ENCODE results near the gene SLMAP. TPM values are rescaled to one million over a fixed set of nuclear protein-coding genes. Genes with fewer than 3 reads are reported as not detected.

The SLMAP gene
- total and polyA plus RNA-seq, 2 donors = 25.8 to 36.3 TPM

- Histone ChIP-seq H3K4me1 (ENCODE audit: control insufficient read depth in 2 of 2, insufficient read depth in 2 of 2, low read length in 2 of 2) (peaks cover 7 to 11% of the 10 kb centered on the region in 2 donors), H3K9me3 (ENCODE audit: control insufficient read depth in 2 of 2, insufficient read depth in 1 of 2, low read length in 1 of 2) (peaks cover 0 to 9% of the 10 kb centered on the region in 2 donors), H3K36me3 (ENCODE audit: control insufficient read depth in 2 of 2, insufficient read depth in 2 of 2, low read length in 1 of 2) (peaks cover 0 to 5% of the 10 kb centered on the region in 2 donors), H3K4me3 (ENCODE audit: low read length in 2 of 2) (no peak overlapping the region), H3K27ac (ENCODE audit: low read depth in 1 of 2, low read length in 1 of 2) (no peak overlapping the region), H3K27me3 (ENCODE audit: control insufficient read depth in 2 of 2, insufficient read depth in 1 of 2, low read length in 1 of 2) (no peaks in the 10 kb centered on the region)
- no peak for DNase-seq (ENCODE audit: low read depth in 6 of 9, low spot score in 9 of 9)
- 97% methylated on average over 9 of the region's 9 CpGs for WGBS
Measured at GRCh38 chr3:57810471-57811137, 54.5 kb downstream of the SLMAP start.

GRCh38 chr3:57815036-57815435 is 58.9 kb downstream of the SLMAP start:
- peak overlapping the region; percentile 8 to 19 for H3K27ac ChIP-seq (ENCODE audit: low read depth in 1 of 2, low read length in 1 of 2)
- no peaks in the 10 kb centered on the region for H3K27me3 ChIP-seq (ENCODE audit: control insufficient read depth in 2 of 2, insufficient read depth in 1 of 2, low read length in 1 of 2)
- peaks cover 0 to 2% of the 10 kb centered on the region in 2 donors for H3K36me3 ChIP-seq (ENCODE audit: control insufficient read depth in 2 of 2, insufficient read depth in 2 of 2, low read length in 1 of 2)
- H3K9me3 ChIP-seq (ENCODE audit: control insufficient read depth in 2 of 2, insufficient read depth in 1 of 2, low read length in 1 of 2) = no peaks in the 10 kb centered on the region
- DNase-seq (ENCODE audit: low read depth in 6 of 9, low spot score in 9 of 9) = peak in 7 of 9 donors; percentile 11 to 58 (median 34)
- H3K4me1 ChIP-seq (ENCODE audit: control insufficient read depth in 2 of 2, insufficient read depth in 2 of 2, low read length in 2 of 2) = peaks cover 7% of the 10 kb centered on the region in 2 donors
- 52% methylated on average over 6 of the region's 6 CpGs for WGBS
- H3K4me3 ChIP-seq (ENCODE audit: low read length in 2 of 2) = no peak overlapping the region

DNA sequence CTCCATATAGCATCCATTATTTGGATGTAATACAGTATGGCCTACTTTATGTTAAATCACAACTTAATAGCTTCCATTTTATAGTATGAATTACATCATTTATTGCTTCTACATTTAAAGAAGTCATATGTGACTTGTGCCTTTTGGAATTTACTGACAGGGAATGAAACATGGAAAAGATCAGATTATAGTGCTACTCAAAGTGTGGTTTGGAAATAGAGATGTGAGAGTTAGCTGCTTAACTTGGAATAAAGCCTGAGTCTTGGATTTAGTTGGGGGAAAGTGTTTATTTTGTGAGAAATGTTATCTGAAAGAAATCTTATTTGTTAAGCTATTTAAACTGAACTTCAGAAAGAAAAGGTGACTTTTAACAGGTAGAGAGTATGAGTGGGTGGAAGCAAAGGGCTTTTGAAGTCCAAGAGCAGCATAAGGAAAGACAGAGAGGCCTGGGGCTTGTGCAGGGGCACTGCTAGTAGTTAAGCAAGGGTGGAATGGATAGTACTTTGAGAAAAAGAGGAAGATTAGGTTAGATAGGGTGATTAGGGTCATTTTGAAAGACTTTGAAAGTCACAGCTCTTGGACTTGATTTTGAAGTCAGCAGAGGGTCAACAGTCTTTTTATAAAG is 60.5 kb downstream of the SLMAP start:
- Histone ChIP-seq H3K27ac (ENCODE audit: low read depth in 1 of 2, low read length in 1 of 2) (no peak overlapping the region), H3K9me3 (ENCODE audit: control insufficient read depth in 2 of 2, insufficient read depth in 1 of 2, low read length in 1 of 2) (no peaks in the 10 kb centered on the region), H3K4me3 (ENCODE audit: low read length in 2 of 2) (no peak overlapping the region), H3K27me3 (ENCODE audit: control insufficient read depth in 2 of 2, insufficient read depth in 1 of 2, low read length in 1 of 2) (no peaks in the 10 kb centered on the region), H3K4me1 (ENCODE audit: control insufficient read depth in 2 of 2, insufficient read depth in 2 of 2, low read length in 2 of 2) (peaks cover 7% of the 10 kb centered on the region in 2 donors), H3K36me3 (ENCODE audit: control insufficient read depth in 2 of 2, insufficient read depth in 2 of 2, low read length in 1 of 2) (no peaks in the 10 kb centered on the region)
- no peak for DNase-seq (ENCODE audit: low read depth in 6 of 9, low spot score in 9 of 9)

GRCh38 chr3:57818772-57819171 is 62.7 kb downstream of the SLMAP start:
- Histone ChIP-seq H3K4me3 (ENCODE audit: low read length in 2 of 2) (no peak overlapping the region), H3K27me3 (ENCODE audit: control insufficient read depth in 2 of 2, insufficient read depth in 1 of 2, low read length in 1 of 2) (no peaks in the 10 kb centered on the region), H3K4me1 (ENCODE audit: control insufficient read depth in 2 of 2, insufficient read depth in 2 of 2, low read length in 2 of 2) (peaks cover 7% of the 10 kb centered on the region in 2 donors), H3K27ac (ENCODE audit: low read depth in 1 of 2, low read length in 1 of 2) (no peak overlapping the region), H3K36me3 (ENCODE audit: control insufficient read depth in 2 of 2, insufficient read depth in 2 of 2, low read length in 1 of 2) (no peaks in the 10 kb centered on the region), H3K9me3 (ENCODE audit: control insufficient read depth in 2 of 2, insufficient read depth in 1 of 2, low read length in 1 of 2) (no peaks in the 10 kb centered on the region)
- DNase-seq (ENCODE audit: low read depth in 6 of 9, low spot score in 9 of 9) = no peak

GRCh38 chr3:57820479-57820878 is 64.4 kb downstream of the SLMAP start:
- H3K36me3 ChIP-seq (ENCODE audit: control insufficient read depth in 2 of 2, insufficient read depth in 2 of 2, low read length in 1 of 2) = no peaks in the 10 kb centered on the region
- H3K9me3 ChIP-seq (ENCODE audit: control insufficient read depth in 2 of 2, insufficient read depth in 1 of 2, low read length in 1 of 2) = no peaks in the 10 kb centered on the region
- no peaks in the 10 kb centered on the region for H3K27me3 ChIP-seq (ENCODE audit: control insufficient read depth in 2 of 2, insufficient read depth in 1 of 2, low read length in 1 of 2)
- no peak for DNase-seq (ENCODE audit: low read depth in 6 of 9, low spot score in 9 of 9)
- WGBS = 98% methylated on average over 6 of the region's 6 CpGs
- H3K4me1 ChIP-seq (ENCODE audit: control insufficient read depth in 2 of 2, insufficient read depth in 2 of 2, low read length in 2 of 2) = peaks cover 0 to 2% of the 10 kb centered on the region in 2 donors
- H3K4me3 ChIP-seq (ENCODE audit: low read length in 2 of 2) = no peak overlapping the region
- H3K27ac ChIP-seq (ENCODE audit: low read depth in 1 of 2, low read length in 1 of 2) = no peak overlapping the region

DNA sequence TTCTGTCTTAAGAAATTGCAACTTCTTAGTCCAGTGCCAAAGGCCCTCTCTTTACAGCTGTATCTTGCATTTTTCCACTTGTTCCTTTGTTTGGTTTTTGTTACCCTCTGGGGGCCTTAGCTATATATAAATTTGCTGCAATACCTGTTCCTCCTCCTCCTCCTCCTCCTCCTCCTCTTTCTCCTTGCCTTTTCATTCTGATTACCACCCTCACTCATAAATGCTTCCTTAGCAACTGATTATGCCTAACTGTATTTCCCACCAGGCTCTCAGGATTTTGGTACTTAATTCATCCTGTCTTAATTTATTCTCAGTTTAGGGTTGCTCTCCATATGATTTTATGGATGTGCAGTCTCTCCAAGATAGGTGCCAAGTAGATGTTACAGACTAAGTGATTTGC is 65.7 kb downstream of the SLMAP start:
- H3K36me3 ChIP-seq (ENCODE audit: control insufficient read depth in 2 of 2, insufficient read depth in 2 of 2, low read length in 1 of 2) = no peaks in the 10 kb centered on the region
- H3K9me3 ChIP-seq (ENCODE audit: control insufficient read depth in 2 of 2, insufficient read depth in 1 of 2, low read length in 1 of 2) = no peaks in the 10 kb centered on the region
- H3K27me3 ChIP-seq (ENCODE audit: control insufficient read depth in 2 of 2, insufficient read depth in 1 of 2, low read length in 1 of 2) = no peaks in the 10 kb centered on the region
- H3K27ac ChIP-seq (ENCODE audit: low read depth in 1 of 2, low read length in 1 of 2) = no peak overlapping the region
- DNase-seq (ENCODE audit: low read depth in 6 of 9, low spot score in 9 of 9) = no peak
- no peak overlapping the region for H3K4me3 ChIP-seq (ENCODE audit: low read length in 2 of 2)
- peaks cover 0 to under 1% of the 10 kb centered on the region in 2 donors for H3K4me1 ChIP-seq (ENCODE audit: control insufficient read depth in 2 of 2, insufficient read depth in 2 of 2, low read length in 2 of 2)

DNA sequence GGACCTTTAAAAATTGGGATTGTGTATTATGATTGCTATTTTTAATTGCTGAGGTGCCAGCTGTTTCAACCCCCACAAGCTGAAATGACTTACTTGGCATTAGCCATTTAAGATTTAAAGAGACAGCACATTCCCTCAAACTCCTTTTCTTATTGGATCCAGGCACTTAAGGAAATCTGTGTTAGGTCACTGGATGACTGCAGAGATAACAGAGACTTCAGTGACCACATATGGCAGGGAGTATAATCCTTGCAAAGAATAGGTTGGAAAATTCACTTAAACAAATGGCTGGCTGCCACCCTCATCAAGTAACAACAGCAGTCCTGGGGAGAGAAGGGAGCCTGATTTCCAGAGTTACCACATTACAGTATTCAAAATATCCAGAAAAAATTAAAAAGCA is 66.6 kb downstream of the SLMAP start:
- Histone ChIP-seq H3K27ac (ENCODE audit: low read depth in 1 of 2, low read length in 1 of 2) (no peak overlapping the region), H3K4me1 (ENCODE audit: control insufficient read depth in 2 of 2, insufficient read depth in 2 of 2, low read length in 2 of 2) (no peaks in the 10 kb centered on the region), H3K36me3 (ENCODE audit: control insufficient read depth in 2 of 2, insufficient read depth in 2 of 2, low read length in 1 of 2) (no peaks in the 10 kb centered on the region), H3K9me3 (ENCODE audit: control insufficient read depth in 2 of 2, insufficient read depth in 1 of 2, low read length in 1 of 2) (no peaks in the 10 kb centered on the region), H3K27me3 (ENCODE audit: control insufficient read depth in 2 of 2, insufficient read depth in 1 of 2, low read length in 1 of 2) (no peaks in the 10 kb centered on the region), H3K4me3 (ENCODE audit: low read length in 2 of 2) (no peak overlapping the region)
- no peak for DNase-seq (ENCODE audit: low read depth in 6 of 9, low spot score in 9 of 9)

- H3K27me3 ChIP-seq (ENCODE audit: control insufficient read depth in 2 of 2, insufficient read depth in 1 of 2, low read length in 1 of 2) = no peaks in the 10 kb centered on the region
- H3K27ac ChIP-seq (ENCODE audit: low read depth in 1 of 2, low read length in 1 of 2) = no peak overlapping the region
- 86% methylated on average over 3 of the region's 3 CpGs for WGBS
- no peaks in the 10 kb centered on the region for H3K9me3 ChIP-seq (ENCODE audit: control insufficient read depth in 2 of 2, insufficient read depth in 1 of 2, low read length in 1 of 2)
- no peak overlapping the region for H3K4me3 ChIP-seq (ENCODE audit: low read length in 2 of 2)
- H3K36me3 ChIP-seq (ENCODE audit: control insufficient read depth in 2 of 2, insufficient read depth in 2 of 2, low read length in 1 of 2) = no peaks in the 10 kb centered on the region
- no peak for DNase-seq (ENCODE audit: low read depth in 6 of 9, low spot score in 9 of 9)
- H3K4me1 ChIP-seq (ENCODE audit: control insufficient read depth in 2 of 2, insufficient read depth in 2 of 2, low read length in 2 of 2) = no peaks in the 10 kb centered on the region
Measured at GRCh38 chr3:57825116-57825515, 69.0 kb downstream of the SLMAP start.

DNA sequence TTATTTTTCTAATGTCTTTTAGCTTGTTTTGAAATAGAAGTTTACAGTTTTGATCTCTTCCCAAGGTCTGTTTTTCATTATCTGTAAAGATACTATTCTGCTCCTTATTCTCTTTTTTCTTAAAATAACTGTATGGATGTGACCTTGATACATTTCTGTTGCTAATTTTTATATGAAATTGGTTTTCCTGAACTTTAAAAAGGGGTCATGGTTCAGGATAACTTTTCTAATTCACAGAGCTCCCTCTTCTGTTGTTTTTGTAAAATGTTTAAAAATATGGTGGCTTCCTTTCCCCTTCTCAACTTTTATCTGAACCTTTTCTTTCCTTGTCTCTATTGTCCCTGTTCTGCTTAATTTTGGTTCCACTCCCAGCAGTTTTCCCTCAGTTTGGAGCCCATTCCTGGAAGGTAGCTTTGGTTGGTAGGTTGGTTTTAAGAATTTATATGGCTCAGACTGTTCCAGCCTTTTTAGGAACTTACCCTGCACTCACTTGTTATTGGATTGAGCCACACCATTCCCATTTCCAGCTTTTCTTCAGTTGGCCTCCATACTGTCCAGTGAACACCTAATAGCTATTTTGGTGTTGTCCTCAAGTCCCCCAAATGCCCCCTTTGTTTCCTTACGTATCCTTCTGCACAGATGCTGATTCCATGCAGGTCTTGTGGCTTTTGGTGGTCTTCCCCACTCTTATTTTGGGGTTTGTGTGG is 70.3 kb downstream of the SLMAP start:
- 96% methylated on average over 1 of the region's 1 CpG for WGBS
- no peak for DNase-seq (ENCODE audit: low read depth in 6 of 9, low spot score in 9 of 9)
- Histone ChIP-seq H3K27me3 (ENCODE audit: control insufficient read depth in 2 of 2, insufficient read depth in 1 of 2, low read length in 1 of 2) (no peaks in the 10 kb centered on the region), H3K9me3 (ENCODE audit: control insufficient read depth in 2 of 2, insufficient read depth in 1 of 2, low read length in 1 of 2) (no peaks in the 10 kb centered on the region), H3K36me3 (ENCODE audit: control insufficient read depth in 2 of 2, insufficient read depth in 2 of 2, low read length in 1 of 2) (no peaks in the 10 kb centered on the region), H3K4me3 (ENCODE audit: low read length in 2 of 2) (no peak overlapping the region), H3K4me1 (ENCODE audit: control insufficient read depth in 2 of 2, insufficient read depth in 2 of 2, low read length in 2 of 2) (no peaks in the 10 kb centered on the region), H3K27ac (ENCODE audit: low read depth in 1 of 2, low read length in 1 of 2) (no peak overlapping the region)

All from thymus (tissue), 11 donors.